Endothelial cell of umbilical vein (primary cell): ENCODE measurements around the gene RAB6B. TPM values are rescaled to one million over a fixed set of nuclear protein-coding genes. Genes with fewer than 3 reads are reported as not detected.

Source experiments
- BruUV-seq: library from RNA; stranded (reverse); fragments of 400-500 nt; replicated peaks from 2 replicates; lab custom pipeline; 2021; lab: Mats Ljungman, UMichigan
- CTCF ChIA-PET: fragments of 300-600, 350-600 bp; sonication (Branson Sonifier 250); formaldehyde crosslinking; loops from one replicate; lab custom pipeline; 2021; ENCODE audit warnings: antibody characterized with exemption, inconsistent platforms; lab: Charles Lee
- POLR2A ChIA-PET: fragments of 300-600, 350-600 bp; sonication (Branson Sonifier 250); formaldehyde crosslinking; loops from one replicate; lab custom pipeline; 2021; ENCODE audit warnings: antibody characterized with exemption, inconsistent platforms; lab: Charles Lee
- DNase-seq: peaks from one replicate; pipeline ENCODE4 v3.0.0-alpha.2; 2011; ENCODE audit warnings: low read depth, low spot score
- FAIRE-seq: peaks from 2 replicates; lab custom pipeline; 2011; peaks lifted over from hg19 to GRCh38; lab: Jason Lieb, UNC
- H2AFZ ChIP-seq: 2 replicates; pipeline ENCODE4 v1.6.0; 2012; ENCODE audit warnings: low read depth, low read length, control low read depth, inconsistent platforms
- H3K27ac ChIP-seq: 2 replicates; pipeline ENCODE4 v1.5.1; 2011; ENCODE audit warnings: low read depth, mild to moderate bottlenecking, control low read depth, low read length, moderate library complexity; ENCODE audit not compliant: insufficient read depth
- H3K27me3 ChIP-seq, 2 experiments: 2 replicates each; pipeline versions ENCODE4 v1.6.0 to v1.6.1; 2011; ENCODE audit warnings: low read length in 2 of 2, mixed read lengths in 1 of 2; ENCODE audit not compliant: control insufficient read depth in 2 of 2, insufficient read depth in 2 of 2
- H3K36me3 ChIP-seq, 2 experiments: 2 replicates in 1 of 2; 3 replicates in 1 of 2; pipeline ENCODE4 v1.5.1; 2011; ENCODE audit warnings: low read length in 2 of 2, mild to moderate bottlenecking in 1 of 2, moderate library complexity in 1 of 2; ENCODE audit not compliant: control insufficient read depth in 2 of 2, insufficient read depth in 2 of 2; ENCODE audit errors: extremely low read depth in 1 of 2
- H3K4me1 ChIP-seq: 3 replicates; pipeline ENCODE4 v1.5.1; 2011; ENCODE audit warnings: mild to moderate bottlenecking, low read length; ENCODE audit not compliant: control insufficient read depth, insufficient read depth; ENCODE audit errors: extremely low read depth
- H3K4me2 ChIP-seq: 2 replicates; pipeline ENCODE4 v1.6.1; 2011; ENCODE audit warnings: low read length, control low read depth, mixed read lengths; ENCODE audit not compliant: insufficient read depth
- H3K4me3 ChIP-seq, 3 experiments: fragments of 200-600 bp in 1 of 3; sonication (generic), shearing (Covaris generic) in 1 of 3; replicated peaks in 1 of 3; 2 replicates each; pipeline ENCODE4 v1.5.1; 2011 to 2016; ENCODE audit warnings: control low read depth in 3 of 3, low read length in 3 of 3, mild to moderate bottlenecking in 2 of 3, inconsistent platforms in 1 of 3, low read depth in 1 of 3, moderate library complexity in 1 of 3; ENCODE audit not compliant: insufficient read depth in 1 of 3
- H3K79me2 ChIP-seq: 2 replicates; pipeline ENCODE4 v1.6.0; 2012; ENCODE audit warnings: low read length, inconsistent platforms; ENCODE audit not compliant: control insufficient read depth, insufficient read depth
- H3K9ac ChIP-seq: replicated peaks from 2 replicates; pipeline ENCODE3; 2011; ENCODE audit warnings: low read length, control low read depth; ENCODE audit not compliant: insufficient read depth; ENCODE audit errors: extremely low read depth
- H3K9me1 ChIP-seq: replicated peaks from 3 replicates; pipeline ENCODE4 v1.6.0; 2011; ENCODE audit warnings: mild to moderate bottlenecking, low read length; ENCODE audit not compliant: control insufficient read depth, insufficient read depth; ENCODE audit errors: extremely low read depth
- H3K9me3 ChIP-seq: replicated peaks from 2 replicates; pipeline ENCODE4 v1.5.1; 2012; ENCODE audit warnings: low read length, inconsistent platforms; ENCODE audit not compliant: control insufficient read depth, insufficient read depth
- H4K20me1 ChIP-seq: replicated peaks from 2 replicates; pipeline ENCODE3; 2011; ENCODE audit warnings: mild to moderate bottlenecking, low read length; ENCODE audit not compliant: control insufficient read depth, insufficient read depth; ENCODE audit errors: extremely low read depth
- EZH2 ChIP-seq: IDR thresholded peaks from 2 replicates; pipeline ENCODE4 v1.6.1; 2012; ENCODE audit warnings: borderline replicate concordance, low read depth, mild to moderate bottlenecking, moderate library complexity, low read length, inconsistent platforms; ENCODE audit not compliant: severe bottlenecking
- GATA2 ChIP-seq: IDR thresholded peaks from 2 replicates; pipeline ENCODE4 v1.7.0; 2011; ENCODE audit warnings: low read depth, mild to moderate bottlenecking, moderate library complexity, mixed read lengths, low read length; ENCODE audit not compliant: insufficient read length, insufficient read depth
- JUN ChIP-seq: IDR thresholded peaks from 2 replicates; pipeline ENCODE4 v1.6.1; 2011; ENCODE audit warnings: borderline replicate concordance, low read depth; ENCODE audit not compliant: insufficient read length, insufficient read depth
- MYC ChIP-seq: IDR thresholded peaks from one replicate; pipeline ENCODE4 v1.6.1; 2011; ENCODE audit warnings: mild to moderate bottlenecking, low read depth, low read length
- POLR2A ChIP-seq: IDR thresholded peaks from 2 replicates; pipeline ENCODE4 v1.6.1; 2012; ENCODE audit warnings: low read depth, mild to moderate bottlenecking, control low read depth, low read length
- dilution Hi-C: fragments of 300-500 bp; cut with MboI; formaldehyde crosslinking; loops from one replicate; pipeline ENCODE4 v1.15.0; 2019; ENCODE audit warnings: low sequenced_read_pairs; ENCODE audit not compliant: extremely low pct_ligation_motif_present
- intact Hi-C: fragments of 100-400 bp; cut with micrococcal nuclease; formaldehyde crosslinking; loops from one replicate; pipeline ENCODE4 v1.10.0; 2022
- polyA plus RNA-seq, 4 experiments: library from polyadenylated mRNA; depleted of rRNA in 3 of 4; stranded (reverse) in 3 of 4; unstranded in 1 of 4; fragments of >200 nt; gene quantifications; 2 replicates each; pipeline versions ENCODE4 v1.2.1 to v1.2.3, GENCODE V29; 2011 to 2012; ENCODE audit warnings: missing spikeins in 1 of 4
- total RNA-seq: library from RNA; stranded (reverse); gene quantifications from 2 replicates; pipeline ENCODE4 v1.2.3, GENCODE V29; 2021
- TF ChIP-seq, protein P1 (sequence below), 2 donors: IDR thresholded peaks; 1 replicate in 1 of 2; 2 replicates in 1 of 2; pipeline ENCODE4 v1.5.1; 2011; ENCODE audit warnings: low read length in 2 of 2, mild to moderate bottlenecking in 2 of 2, moderate library complexity in 2 of 2, control low read depth in 1 of 2, inconsistent platforms in 1 of 2, low read depth in 1 of 2; ENCODE audit not compliant: insufficient read depth in 1 of 2; ENCODE audit errors: extremely low read depth in 1 of 2

RAB6B gene
- total and polyA plus RNA-seq, 2 donors (not counting 3 experiments of a cell fraction or from before 2014, with no cell fraction given): 1.7 to 6.7 TPM

DNA sequence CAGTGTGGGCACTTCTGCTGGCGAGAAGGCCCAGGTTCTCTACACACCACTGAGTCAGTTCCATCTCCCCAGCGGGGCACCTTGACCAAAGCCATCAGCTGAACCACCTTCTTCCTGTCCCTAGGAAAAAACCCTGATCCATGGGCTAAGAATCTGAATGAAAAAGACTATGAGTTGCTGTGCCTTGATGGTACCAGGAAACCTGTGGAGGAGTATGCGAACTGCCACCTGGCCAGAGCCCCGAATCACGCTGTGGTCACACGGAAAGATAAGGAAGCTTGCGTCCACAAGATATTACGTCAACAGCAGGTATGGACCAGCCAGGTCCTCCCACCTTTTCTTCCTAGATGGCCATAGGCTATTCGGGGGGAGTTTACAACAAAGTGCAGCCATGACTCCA, 120.4 kb downstream of the RAB6B start:
- no peak overlapping the region for H3K4me2 ChIP-seq
- H3K9me3 ChIP-seq: no peaks in the 10 kb centered on the region
- intact Hi-C loops: no loop called here
- ChIA-PET CTCF (interaction anchor here (0.9 to 1.4 kb wide), 2 partner anchors 8 to 15 kb away, joined by 3 read pairs; no protein-coding TSS in a partner anchor), POLR2A (no interaction called here)
- no peak for TF ChIP-seq JUN
- no peak for TF ChIP-seq GATA2
- TF ChIP-seq, protein P1, sequence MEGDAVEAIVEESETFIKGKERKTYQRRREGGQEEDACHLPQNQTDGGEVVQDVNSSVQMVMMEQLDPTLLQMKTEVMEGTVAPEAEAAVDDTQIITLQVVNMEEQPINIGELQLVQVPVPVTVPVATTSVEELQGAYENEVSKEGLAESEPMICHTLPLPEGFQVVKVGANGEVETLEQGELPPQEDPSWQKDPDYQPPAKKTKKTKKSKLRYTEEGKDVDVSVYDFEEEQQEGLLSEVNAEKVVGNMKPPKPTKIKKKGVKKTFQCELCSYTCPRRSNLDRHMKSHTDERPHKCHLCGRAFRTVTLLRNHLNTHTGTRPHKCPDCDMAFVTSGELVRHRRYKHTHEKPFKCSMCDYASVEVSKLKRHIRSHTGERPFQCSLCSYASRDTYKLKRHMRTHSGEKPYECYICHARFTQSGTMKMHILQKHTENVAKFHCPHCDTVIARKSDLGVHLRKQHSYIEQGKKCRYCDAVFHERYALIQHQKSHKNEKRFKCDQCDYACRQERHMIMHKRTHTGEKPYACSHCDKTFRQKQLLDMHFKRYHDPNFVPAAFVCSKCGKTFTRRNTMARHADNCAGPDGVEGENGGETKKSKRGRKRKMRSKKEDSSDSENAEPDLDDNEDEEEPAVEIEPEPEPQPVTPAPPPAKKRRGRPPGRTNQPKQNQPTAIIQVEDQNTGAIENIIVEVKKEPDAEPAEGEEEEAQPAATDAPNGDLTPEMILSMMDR (IDR thresholded peaks at IDR 0.05; ENCODE audit: extremely low read depth in 1 of 2, insufficient read depth in 1 of 2, low read depth in 1 of 2, low read length in 2 of 2): no peak
- TF ChIP-seq EZH2: no peak
- TF ChIP-seq POLR2A: no peak
- TF ChIP-seq MYC: no peak
- no peak overlapping the region for H3K9ac ChIP-seq
- H4K20me1 ChIP-seq: no peaks in the 10 kb centered on the region
- no peak overlapping the region for H3K27ac ChIP-seq
- H3K36me3 ChIP-seq: no peaks in the 10 kb centered on the region
- H3K4me1 ChIP-seq: no peaks in the 10 kb centered on the region
- no peak overlapping the region for H2AFZ ChIP-seq
- dilution Hi-C loops: no loop called here
- H3K9me1 ChIP-seq: no peaks in the 10 kb centered on the region
- BruUV-seq: no TSS peak
- no peak overlapping the region for H3K4me3 ChIP-seq
- FAIRE-seq (no peak), DNase-seq (no peak)
- H3K79me2 ChIP-seq: no peaks in the 10 kb centered on the region
- peaks cover 1 to 3% of the 10 kb centered on the region in 2 experiments for H3K27me3 ChIP-seq

Other genes with a start within 250 kb of the RAB6B start
- 42.2 and 42.4 TPM in 2 replicates for gene TOPBP1, start 233.9 kb downstream of the RAB6B start, total RNA-seq
- gene TOPBP1, start 233.9 kb downstream of the RAB6B start, polyA plus RNA-seq: 20.9 and 23.3 TPM in 2 replicates
- gene TF, start 149.5 kb downstream of the RAB6B start, total RNA-seq: 0.21 and 0.69 TPM in 2 replicates
- gene TF, start 149.5 kb downstream of the RAB6B start, polyA plus RNA-seq: 0.32 and 0.45 TPM in 2 replicates
- gene SRPRB, start 90.1 kb downstream of the RAB6B start, total RNA-seq: 59.5 and 69.2 TPM in 2 replicates
- 22.7 and 33.0 TPM in 2 replicates for gene SRPRB, start 90.1 kb downstream of the RAB6B start, polyA plus RNA-seq
- gene SLCO2A1, start 134.0 kb upstream of the RAB6B start, total RNA-seq: 1.4 and 2.7 TPM in 2 replicates
- 11.9 and 13.2 TPM in 2 replicates for gene SLCO2A1, start 134.0 kb upstream of the RAB6B start, polyA plus RNA-seq